Coronary artery (tissue), 2 donors: ENCODE measurements around the gene CAMK2B.

Source experiments
- DNase-seq: peaks from one replicate; pipeline ENCODE4 v3.0.0-alpha.2; 2017; ENCODE audit warnings: low spot score
- H3K27ac ChIP-seq, 2 donors: fragments of 200-600 bp; sonication (generic); one replicate each; pipeline ENCODE4 v1.5.1; 2016 to 2019
- H3K4me3 ChIP-seq: fragments of 200-600 bp; sonication (generic); 2 replicates; pipeline ENCODE4 v1.5.1; 2016; ENCODE audit warnings: mild to moderate bottlenecking, moderate library complexity
- TF ChIP-seq, protein P1 (sequence below): fragments of 200-600 bp; sonication (generic); IDR thresholded peaks from one replicate; pipeline ENCODE4 v1.5.1; 2019; ENCODE audit warnings: antibody characterized with exemption

CAMK2B gene

DNA sequence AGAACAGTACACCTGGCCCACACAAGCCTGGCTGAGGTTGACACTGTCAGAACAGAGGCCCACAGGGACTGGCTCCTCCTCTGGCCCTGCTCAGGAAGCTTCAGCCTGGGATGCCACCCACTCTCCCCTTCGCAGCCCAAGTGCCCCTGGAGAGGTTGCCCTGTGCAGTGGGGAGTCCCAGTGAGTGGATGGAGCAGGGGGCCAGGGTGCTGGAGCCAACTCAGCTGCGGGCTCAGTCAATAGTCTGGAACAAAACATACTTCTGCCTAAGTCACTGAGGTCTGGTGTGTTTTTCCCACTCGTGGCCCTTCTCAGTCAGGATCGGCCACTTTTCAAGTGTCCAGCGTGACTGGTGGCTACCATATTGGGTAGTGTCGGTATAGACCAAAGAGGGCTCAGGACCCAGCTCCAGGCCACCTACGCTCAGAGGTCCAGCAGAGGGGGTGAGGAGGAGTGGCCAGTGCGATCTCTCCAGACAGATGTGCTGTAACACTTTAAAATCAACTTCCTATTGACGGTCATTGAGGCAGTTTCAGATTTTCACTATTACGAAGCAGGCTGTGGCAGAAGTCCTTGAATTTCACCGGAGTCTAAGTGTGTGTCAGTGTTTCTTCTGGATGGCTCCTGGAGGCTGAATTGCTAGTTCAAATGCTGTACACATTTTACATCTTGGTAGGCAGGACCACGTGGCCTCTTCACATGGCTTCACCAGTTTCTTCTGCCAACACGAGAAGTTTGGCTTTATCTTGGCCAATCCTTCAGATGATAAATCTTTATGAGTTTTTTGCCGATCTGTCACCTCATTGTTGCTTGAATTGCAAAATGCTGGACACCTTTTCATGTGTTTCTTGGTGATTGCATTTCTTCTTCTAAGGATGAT, 135.2 kb downstream of the CAMK2B start:
- no peak overlapping the region for H3K27ac ChIP-seq
- TF ChIP-seq, protein P1, sequence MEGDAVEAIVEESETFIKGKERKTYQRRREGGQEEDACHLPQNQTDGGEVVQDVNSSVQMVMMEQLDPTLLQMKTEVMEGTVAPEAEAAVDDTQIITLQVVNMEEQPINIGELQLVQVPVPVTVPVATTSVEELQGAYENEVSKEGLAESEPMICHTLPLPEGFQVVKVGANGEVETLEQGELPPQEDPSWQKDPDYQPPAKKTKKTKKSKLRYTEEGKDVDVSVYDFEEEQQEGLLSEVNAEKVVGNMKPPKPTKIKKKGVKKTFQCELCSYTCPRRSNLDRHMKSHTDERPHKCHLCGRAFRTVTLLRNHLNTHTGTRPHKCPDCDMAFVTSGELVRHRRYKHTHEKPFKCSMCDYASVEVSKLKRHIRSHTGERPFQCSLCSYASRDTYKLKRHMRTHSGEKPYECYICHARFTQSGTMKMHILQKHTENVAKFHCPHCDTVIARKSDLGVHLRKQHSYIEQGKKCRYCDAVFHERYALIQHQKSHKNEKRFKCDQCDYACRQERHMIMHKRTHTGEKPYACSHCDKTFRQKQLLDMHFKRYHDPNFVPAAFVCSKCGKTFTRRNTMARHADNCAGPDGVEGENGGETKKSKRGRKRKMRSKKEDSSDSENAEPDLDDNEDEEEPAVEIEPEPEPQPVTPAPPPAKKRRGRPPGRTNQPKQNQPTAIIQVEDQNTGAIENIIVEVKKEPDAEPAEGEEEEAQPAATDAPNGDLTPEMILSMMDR = no peak
- H3K4me3 ChIP-seq = no peak overlapping the region
- DNase-seq = no peak

DNA sequence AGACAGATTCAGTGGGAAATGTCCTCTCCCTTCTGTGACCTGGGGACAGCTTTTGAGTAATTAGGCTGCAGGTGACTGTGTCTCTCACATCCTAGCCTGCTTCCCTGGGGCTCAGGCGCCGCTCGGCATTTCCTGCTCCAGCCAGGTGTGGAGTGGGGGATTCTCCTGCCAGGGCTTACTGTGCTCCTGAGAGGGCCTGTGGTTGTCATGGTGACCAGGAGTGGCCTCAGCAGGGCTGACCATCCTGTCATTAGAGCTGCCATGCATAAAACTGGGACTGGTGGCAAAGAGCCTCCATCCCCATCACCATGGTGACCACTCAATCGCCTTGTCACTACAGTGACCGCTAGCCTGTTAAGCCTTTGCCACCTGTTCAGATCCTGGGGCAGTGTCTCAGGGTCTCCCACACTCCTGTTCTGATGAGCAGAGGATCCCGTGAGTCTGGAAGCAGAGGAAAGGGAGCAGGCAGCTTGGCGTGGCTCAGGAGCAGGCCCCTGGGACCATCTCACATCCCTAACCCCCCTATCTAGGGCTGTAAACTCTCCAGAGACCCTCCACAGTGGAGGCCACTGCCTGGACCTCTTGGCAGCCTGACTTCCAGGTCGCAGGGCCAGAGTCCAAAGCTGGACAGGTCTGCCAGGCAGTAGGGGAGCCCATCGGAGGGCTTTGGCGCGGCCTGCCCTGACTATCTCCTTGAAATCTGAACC, 136.0 kb downstream of the CAMK2B start, which contains the start of gene GCK:
TSS of gene GCK (minus strand) at position 154 of the 707 bp plus-strand sequence. CDS start 486 bp downstream, outside the sequence.
- Histone ChIP-seq H3K4me3 (no peak within 1 kb of the TSS), H3K27ac (no peak within 1 kb of the TSS)
- TF ChIP-seq, protein P1 = no peak
- DNase-seq = no peak

DNA sequence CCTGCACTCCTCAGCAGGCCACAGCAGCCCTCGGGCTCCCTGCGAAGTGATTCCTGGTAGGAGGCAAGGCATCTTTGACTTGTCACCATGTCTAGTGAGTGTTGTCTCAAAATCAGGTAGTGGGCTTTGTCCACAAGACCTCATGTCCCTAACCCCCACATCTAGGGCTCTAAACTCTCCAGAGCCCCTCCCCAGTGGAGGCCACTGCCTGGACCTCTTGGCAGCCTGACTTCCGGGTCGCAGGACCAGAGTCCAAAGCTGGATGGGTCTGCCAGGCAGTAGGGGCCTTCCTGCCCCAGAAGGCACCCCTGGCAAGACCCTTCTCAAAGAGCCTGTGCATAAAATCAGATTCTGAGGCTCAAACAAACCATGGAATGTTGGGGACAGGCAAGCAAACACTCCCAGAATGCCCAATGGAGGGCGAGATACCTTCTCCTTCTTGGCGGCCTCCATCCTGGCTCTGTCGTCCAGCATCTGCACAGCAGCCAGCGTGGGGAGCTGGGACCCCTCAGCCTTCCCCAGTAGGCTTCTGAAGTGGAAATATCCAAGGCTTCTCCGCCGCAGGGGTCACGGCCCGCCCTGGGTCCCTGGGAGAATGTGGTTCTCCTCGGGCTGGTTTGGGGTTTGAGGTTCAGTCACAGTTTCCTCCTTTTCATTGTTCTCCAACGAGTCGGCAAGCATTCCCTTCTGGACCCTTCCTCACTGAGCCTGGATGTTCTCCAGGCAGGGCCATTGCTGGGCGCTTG, 136.7 kb downstream of the CAMK2B start:
- Histone ChIP-seq H3K27ac (no peak overlapping the region), H3K4me3 (no peak overlapping the region)
- TF ChIP-seq, protein P1 = no peak
- DNase-seq = no peak

DNA sequence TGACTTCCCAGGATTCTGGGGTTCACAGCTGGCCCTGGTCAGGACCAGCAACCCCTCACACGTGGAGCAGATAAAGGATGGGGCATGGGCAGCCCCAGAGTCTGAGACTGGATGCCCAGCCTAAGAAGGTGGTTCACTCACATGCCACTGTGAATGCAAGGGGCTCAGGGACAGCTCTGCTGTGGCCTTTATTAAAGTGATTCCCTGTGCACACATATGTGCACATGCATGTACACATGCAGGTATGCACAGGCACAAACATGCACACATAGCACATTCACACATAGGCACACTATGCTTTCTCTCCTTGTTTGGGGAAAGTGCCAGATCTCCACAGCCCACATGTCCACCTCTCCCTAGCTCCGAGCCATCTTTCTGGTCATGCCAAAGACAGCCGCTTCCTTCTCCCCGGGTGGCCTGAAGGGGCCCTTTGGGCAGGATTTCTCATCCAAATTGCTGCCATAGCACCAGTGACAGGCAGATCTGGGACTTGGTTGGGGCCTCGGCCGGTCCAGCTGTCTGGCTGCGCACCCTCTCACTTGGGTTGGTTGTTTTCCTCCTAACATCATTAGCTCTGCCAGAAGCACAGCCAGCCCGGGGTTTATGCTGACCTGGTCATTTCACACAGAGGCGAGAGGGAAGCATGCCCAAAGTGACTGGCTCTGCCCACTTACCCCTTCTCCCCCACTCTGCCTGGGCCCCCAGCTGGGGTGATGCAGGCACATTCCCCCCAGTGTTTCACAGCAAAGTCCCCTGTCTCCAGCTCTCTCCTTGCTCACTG, 137.6 kb downstream of the CAMK2B start:
- DNase-seq = no peak
- no peak overlapping the region for H3K4me3 ChIP-seq
- TF ChIP-seq, protein P1 = no peak
- H3K27ac ChIP-seq = no peak overlapping the region

DNA sequence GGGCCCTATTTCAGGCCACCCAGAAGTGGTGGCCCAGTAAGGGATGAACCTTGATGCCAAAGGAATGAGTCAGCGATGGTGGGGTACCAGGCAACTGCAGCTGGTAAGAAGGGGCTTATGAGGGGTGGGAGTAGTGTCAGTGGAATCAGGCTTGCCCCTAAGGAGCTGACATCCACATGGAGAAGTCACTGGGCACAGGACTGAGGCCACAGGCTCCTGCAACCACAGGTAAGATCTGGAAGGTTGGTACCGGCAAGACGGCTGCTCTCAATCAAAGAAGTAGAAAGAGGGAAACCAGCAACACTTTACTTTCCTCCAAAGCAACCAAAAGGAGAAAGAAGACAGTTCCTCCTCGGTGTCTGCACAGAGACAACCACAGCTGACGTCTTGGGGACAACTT, 138.7 kb downstream of the CAMK2B start:
- Histone ChIP-seq H3K4me3 (no peak overlapping the region), H3K27ac (no peak overlapping the region)
- no peak for DNase-seq
- TF ChIP-seq, protein P1 = no peak

DNA sequence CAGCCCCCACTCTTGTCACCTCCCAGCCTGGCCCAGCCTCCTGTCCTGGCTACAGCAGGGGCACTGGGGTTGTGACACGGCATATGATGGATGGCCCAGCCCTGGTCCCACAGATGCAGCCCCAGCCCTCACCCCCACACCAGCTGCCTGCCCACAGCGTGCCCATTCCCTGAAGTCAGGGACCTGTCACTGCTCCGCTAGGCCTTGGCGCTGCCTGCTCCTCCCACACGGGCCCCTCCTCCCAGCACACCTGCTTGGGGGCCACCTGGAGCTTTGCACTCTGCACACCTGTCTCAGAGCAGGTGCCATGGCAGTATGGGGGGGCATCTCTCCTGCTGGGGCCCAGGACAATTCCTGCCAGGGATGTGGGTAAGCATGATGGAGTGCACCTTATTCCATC, 139.7 kb downstream of the CAMK2B start:
- no peak for DNase-seq
- H3K4me3 ChIP-seq = no peak overlapping the region
- TF ChIP-seq, protein P1 = no peak

More for the DNA sequence above, 139.7 kb downstream of the CAMK2B start:
- H3K27ac ChIP-seq = no peak overlapping the region
